ENCODE measurements around the gene TECPR2. TPM values are rescaled to one million over a fixed set of nuclear protein-coding genes. Genes with fewer than 3 reads are reported as not detected.
"Not testable (repeated sequence)": the region's sequence is repeated elsewhere in the genome, so short reads cannot be mapped to it uniquely, and the experiment has no call there.

TECPR2 gene
- total RNA-seq, 2 donors from 2014 or later = 8.4 to 16.6 TPM

GRCh38 chr14:102544046-102544746 lies 181.5 kb downstream of the TECPR2 start:
- peak overlapping the region; percentile 41 for H3K4me3 Mint-ChIP-seq
- ATAC-seq = no peak
- no peaks in the 10 kb centered on the region for H3K9me3 ChIP-seq (ENCODE audit: control insufficient read depth, low read length, poor library complexity, severe bottlenecking)
- no peak for DNase-seq
- H3K27me3 Mint-ChIP-seq = peaks cover 36% of the 10 kb centered on the region
- H3K4me1 Mint-ChIP-seq = peaks cover 8% of the 10 kb centered on the region
- H3K36me3 Mint-ChIP-seq (ENCODE audit: low read depth) = peaks cover 8% of the 10 kb centered on the region
- no peak overlapping the region for H3K27ac Mint-ChIP-seq

- DNase-seq (peak in 1 of 3 donors; percentile 20), ATAC-seq (peak; percentile 73)
- no peak overlapping the region for H3K27ac Mint-ChIP-seq
- H3K27me3 Mint-ChIP-seq = peaks cover 36% of the 10 kb centered on the region
- no peaks in the 10 kb centered on the region for H3K9me3 ChIP-seq (ENCODE audit: control insufficient read depth, low read length, poor library complexity, severe bottlenecking)
- peaks cover 8% of the 10 kb centered on the region for H3K36me3 Mint-ChIP-seq (ENCODE audit: low read depth)
- peak overlapping the region; percentile 64 for H3K4me3 Mint-ChIP-seq
- peaks cover 8% of the 10 kb centered on the region for H3K4me1 Mint-ChIP-seq
These were observed 182.2 kb downstream of the TECPR2 start for GRCh38 chr14:102544747-102545460.

- no peaks in the 10 kb centered on the region for H3K9me3 ChIP-seq (ENCODE audit: control insufficient read depth, low read length, poor library complexity, severe bottlenecking)
- H3K27me3 Mint-ChIP-seq = peaks cover 41% of the 10 kb centered on the region
- H3K27ac Mint-ChIP-seq = no peak overlapping the region
- H3K4me3 Mint-ChIP-seq = peak overlapping the region; percentile 64
- no peak for ATAC-seq
- H3K4me1 Mint-ChIP-seq = peaks cover 8% of the 10 kb centered on the region
- DNase-seq = no peak
- peaks cover 8% of the 10 kb centered on the region for H3K36me3 Mint-ChIP-seq (ENCODE audit: low read depth)
These were observed 182.9 kb downstream of the TECPR2 start for GRCh38 chr14:102545461-102546265.

GRCh38 chr14:102548616-102549240 lies 186.0 kb downstream of the TECPR2 start:
- no peaks in the 10 kb centered on the region for H3K9me3 ChIP-seq (ENCODE audit: control insufficient read depth, low read length, poor library complexity, severe bottlenecking)
- no peak overlapping the region for H3K27ac Mint-ChIP-seq
- ATAC-seq (no peak), DNase-seq (no peak)
- peaks cover 44% of the 10 kb centered on the region for H3K27me3 Mint-ChIP-seq
- peaks cover 6% of the 10 kb centered on the region for H3K36me3 Mint-ChIP-seq (ENCODE audit: low read depth)
- H3K4me1 Mint-ChIP-seq = peaks cover 8% of the 10 kb centered on the region
- no peak overlapping the region for H3K4me3 Mint-ChIP-seq

GRCh38 chr14:102550927-102551401 lies 188.2 kb downstream of the TECPR2 start:
- DNase-seq; ATAC-seq; H3K4me1 Mint-ChIP-seq; H3K36me3 Mint-ChIP-seq (ENCODE audit: low read depth); H3K27ac Mint-ChIP-seq; H3K9me3 ChIP-seq (ENCODE audit: control insufficient read depth, low read length, poor library complexity, severe bottlenecking); H3K4me3 Mint-ChIP-seq: not testable (repeated sequence)
- H3K27me3 Mint-ChIP-seq = peaks cover 34% of the 10 kb centered on the region

Other genes with a start within 250 kb of the TECPR2 start
- gene WDR20, start 223.0 kb upstream of the TECPR2 start, total RNA-seq = 10 to 100 TPM; 45.1 to 50.7 TPM
- gene MOK, start 57.8 kb upstream of the TECPR2 start, total RNA-seq = 1 to 10 TPM; 3.7 to 4.7 TPM
- gene ZNF839, start 43.2 kb upstream of the TECPR2 start, total RNA-seq = 10 to 100 TPM; 17.1 to 19.5 TPM
- 10 to 100 TPM; 17.1 to 21.3 TPM for gene CINP, start 51 bp upstream of the TECPR2 start, total RNA-seq
- gene ANKRD9, start 146.8 kb downstream of the TECPR2 start, total RNA-seq = 10 to 100 TPM in 1 of 2 donors, 1 to 10 TPM in 1; 3.3 to 17.6 TPM
- 10 to 100 TPM; 17.9 to 33.5 TPM for gene RCOR1, start 229.7 kb downstream of the TECPR2 start, total RNA-seq